ENCODE results near the gene RAB9B. TPM values are rescaled to one million over a fixed set of nuclear protein-coding genes. Genes with fewer than 3 reads are reported as not detected.

RAB9B gene
- total RNA-seq, 1 experiment from 2014 or later = 0.22 TPM

DNA sequence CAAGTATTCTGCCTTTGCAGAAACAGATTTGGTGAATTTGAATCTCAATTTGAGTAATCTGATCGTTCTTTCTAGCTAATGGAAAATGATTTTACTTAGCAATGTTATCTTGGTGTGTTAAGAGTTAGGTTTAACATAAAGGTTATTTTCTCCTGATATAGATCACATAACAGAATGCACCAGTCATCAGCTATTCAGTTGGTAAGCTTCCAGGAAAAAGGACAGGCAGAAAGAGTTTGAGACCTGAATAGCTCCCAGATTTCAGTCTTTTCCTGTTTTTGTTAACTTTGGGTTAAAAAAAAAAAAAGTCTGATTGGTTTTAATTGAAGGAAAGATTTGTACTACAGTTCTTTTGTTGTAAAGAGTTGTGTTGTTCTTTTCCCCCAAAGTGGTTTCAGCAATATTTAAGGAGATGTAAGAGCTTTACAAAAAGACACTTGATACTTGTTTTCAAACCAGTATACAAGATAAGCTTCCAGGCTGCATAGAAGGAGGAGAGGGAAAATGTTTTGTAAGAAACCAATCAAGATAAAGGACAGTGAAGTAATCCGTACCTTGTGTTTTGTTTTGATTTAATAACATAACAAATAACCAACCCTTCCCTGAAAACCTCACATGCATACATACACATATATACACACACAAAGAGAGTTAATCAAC lies 40.1 kb downstream of the RAB9B start:
- H3K4me1 Mint-ChIP-seq = no peaks in the 10 kb centered on the region

DNA sequence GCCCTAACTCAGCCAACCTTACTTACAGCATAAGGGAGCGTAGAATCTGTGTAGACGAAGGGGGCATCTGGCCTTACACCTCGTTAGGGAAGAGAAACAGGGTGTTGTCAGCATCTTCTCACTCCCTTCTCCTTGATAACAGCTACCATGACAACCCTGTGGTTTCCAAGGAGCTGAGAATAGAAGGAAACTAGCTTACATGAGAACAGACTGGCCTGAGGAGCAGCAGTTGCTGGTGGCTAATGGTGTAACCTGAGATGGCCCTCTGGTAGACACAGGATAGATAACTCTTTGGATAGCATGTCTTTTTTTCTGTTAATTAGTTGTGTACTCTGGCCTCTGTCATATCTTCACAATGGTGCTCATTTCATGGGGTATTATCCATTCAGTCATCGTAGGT lies 40.8 kb downstream of the RAB9B start:
- Mint-ChIP-seq H3K36me3 (peaks cover 28% of the 10 kb centered on the region), H3K9me3 (no peaks in the 10 kb centered on the region), H3K27me3 (ENCODE audit: low read depth) (no peaks in the 10 kb centered on the region; the same call in 1 of the 2 replicates), H3K4me1 (no peaks in the 10 kb centered on the region), H3K4me3 (no peak overlapping the region), H3K27ac (no peak overlapping the region)
- ChIA-PET POLR2A (no interaction called here), CTCF (no interaction called here)
- no peak; the same call in 1 of the 2 replicates for ATAC-seq
- no peak for TF ChIP-seq NR1H2 (CRISPR knock-in tag; IDR thresholded peaks at IDR 0.05)
- TF ChIP-seq SOX15 (CRISPR knock-in tag; IDR thresholded peaks at IDR 0.05) = no peak
- TF ChIP-seq, protein P1, sequence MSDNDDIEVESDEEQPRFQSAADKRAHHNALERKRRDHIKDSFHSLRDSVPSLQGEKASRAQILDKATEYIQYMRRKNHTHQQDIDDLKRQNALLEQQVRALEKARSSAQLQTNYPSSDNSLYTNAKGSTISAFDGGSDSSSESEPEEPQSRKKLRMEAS (CRISPR knock-in tag; IDR thresholded peaks at IDR 0.05) = no peak
- no peak for TF ChIP-seq ELF4 (CRISPR knock-in tag; IDR thresholded peaks at IDR 0.05; ENCODE audit: low read depth)
- TF ChIP-seq ZBTB21 (CRISPR knock-in tag; IDR thresholded peaks at IDR 0.05; ENCODE audit: borderline replicate concordance) = no peak
- TF ChIP-seq, protein P2, sequence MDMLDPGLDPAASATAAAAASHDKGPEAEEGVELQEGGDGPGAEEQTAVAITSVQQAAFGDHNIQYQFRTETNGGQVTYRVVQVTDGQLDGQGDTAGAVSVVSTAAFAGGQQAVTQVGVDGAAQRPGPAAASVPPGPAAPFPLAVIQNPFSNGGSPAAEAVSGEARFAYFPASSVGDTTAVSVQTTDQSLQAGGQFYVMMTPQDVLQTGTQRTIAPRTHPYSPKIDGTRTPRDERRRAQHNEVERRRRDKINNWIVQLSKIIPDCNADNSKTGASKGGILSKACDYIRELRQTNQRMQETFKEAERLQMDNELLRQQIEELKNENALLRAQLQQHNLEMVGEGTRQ (CRISPR knock-in tag; IDR thresholded peaks at IDR 0.05) = no peak
- TF ChIP-seq, protein P3, sequence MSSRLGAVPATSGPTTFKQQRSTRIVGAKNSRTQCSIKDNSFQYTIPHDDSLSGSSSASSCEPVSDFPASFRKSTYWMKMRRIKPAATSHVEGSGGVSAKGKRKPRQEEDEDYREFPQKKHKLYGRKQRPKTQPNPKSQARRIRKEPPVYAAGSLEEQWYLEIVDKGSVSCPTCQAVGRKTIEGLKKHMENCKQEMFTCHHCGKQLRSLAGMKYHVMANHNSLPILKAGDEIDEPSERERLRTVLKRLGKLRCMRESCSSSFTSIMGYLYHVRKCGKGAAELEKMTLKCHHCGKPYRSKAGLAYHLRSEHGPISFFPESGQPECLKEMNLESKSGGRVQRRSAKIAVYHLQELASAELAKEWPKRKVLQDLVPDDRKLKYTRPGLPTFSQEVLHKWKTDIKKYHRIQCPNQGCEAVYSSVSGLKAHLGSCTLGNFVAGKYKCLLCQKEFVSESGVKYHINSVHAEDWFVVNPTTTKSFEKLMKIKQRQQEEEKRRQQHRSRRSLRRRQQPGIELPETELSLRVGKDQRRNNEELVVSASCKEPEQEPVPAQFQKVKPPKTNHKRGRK (CRISPR knock-in tag; IDR thresholded peaks at IDR 0.05; ENCODE audit: borderline replicate concordance) = no peak
- TF ChIP-seq RELA (CRISPR knock-in tag; IDR thresholded peaks at IDR 0.05; ENCODE audit: borderline replicate concordance) = no peak
- no peak for TF ChIP-seq EMX1 (CRISPR knock-in tag; IDR thresholded peaks at IDR 0.05)
- no peak for TF ChIP-seq ZNF416 (CRISPR knock-in tag; IDR thresholded peaks at IDR 0.05)
- no peak for DNase-seq (ENCODE audit: low spot score)

More for the DNA sequence above, 40.1 kb downstream of the RAB9B start:
- CTCF ChIA-PET = no interaction called here
- Mint-ChIP-seq H3K9me3 (no peaks in the 10 kb centered on the region), H3K27ac (no peak overlapping the region), H3K27me3 (ENCODE audit: low read depth) (no peaks in the 10 kb centered on the region; the same call in 1 of the 2 replicates), H3K4me3 (no peak overlapping the region), H3K36me3 (peaks cover 22% of the 10 kb centered on the region)
- ATAC-seq (no peak), DNase-seq (ENCODE audit: low spot score) (no peak)
- TF ChIP-seq, protein P4, sequence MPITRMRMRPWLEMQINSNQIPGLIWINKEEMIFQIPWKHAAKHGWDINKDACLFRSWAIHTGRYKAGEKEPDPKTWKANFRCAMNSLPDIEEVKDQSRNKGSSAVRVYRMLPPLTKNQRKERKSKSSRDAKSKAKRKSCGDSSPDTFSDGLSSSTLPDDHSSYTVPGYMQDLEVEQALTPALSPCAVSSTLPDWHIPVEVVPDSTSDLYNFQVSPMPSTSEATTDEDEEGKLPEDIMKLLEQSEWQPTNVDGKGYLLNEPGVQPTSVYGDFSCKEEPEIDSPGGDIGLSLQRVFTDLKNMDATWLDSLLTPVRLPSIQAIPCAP (CRISPR knock-in tag; IDR thresholded peaks at IDR 0.05) = no peak
- TF ChIP-seq SMAD3 (CRISPR knock-in tag; IDR thresholded peaks at IDR 0.05; ENCODE audit: borderline replicate concordance) (no peak), OVOL2 (CRISPR knock-in tag; IDR thresholded peaks at IDR 0.05; ENCODE audit: borderline replicate concordance) (no peak), NFYB (CRISPR knock-in tag; conservative IDR thresholded peaks at IDR 0.05; ENCODE audit: low read depth) (no peak), ZNF263 (CRISPR knock-in tag; IDR thresholded peaks at IDR 0.05; ENCODE audit: low read depth) (no peak), ETV6 (CRISPR knock-in tag; IDR thresholded peaks at IDR 0.05) (no peak), JUN (CRISPR knock-in tag; IDR thresholded peaks at IDR 0.05) (no peak), ELF4 (CRISPR knock-in tag; IDR thresholded peaks at IDR 0.05; ENCODE audit: low read depth) (no peak), ZNF219 (CRISPR knock-in tag; IDR thresholded peaks at IDR 0.05; ENCODE audit: borderline replicate concordance) (no peak), SMAD4 (CRISPR knock-in tag; IDR thresholded peaks at IDR 0.05) (no peak), ZNF671 (CRISPR knock-in tag; IDR thresholded peaks at IDR 0.05) (no peak)
- TF ChIP-seq, protein P5, sequence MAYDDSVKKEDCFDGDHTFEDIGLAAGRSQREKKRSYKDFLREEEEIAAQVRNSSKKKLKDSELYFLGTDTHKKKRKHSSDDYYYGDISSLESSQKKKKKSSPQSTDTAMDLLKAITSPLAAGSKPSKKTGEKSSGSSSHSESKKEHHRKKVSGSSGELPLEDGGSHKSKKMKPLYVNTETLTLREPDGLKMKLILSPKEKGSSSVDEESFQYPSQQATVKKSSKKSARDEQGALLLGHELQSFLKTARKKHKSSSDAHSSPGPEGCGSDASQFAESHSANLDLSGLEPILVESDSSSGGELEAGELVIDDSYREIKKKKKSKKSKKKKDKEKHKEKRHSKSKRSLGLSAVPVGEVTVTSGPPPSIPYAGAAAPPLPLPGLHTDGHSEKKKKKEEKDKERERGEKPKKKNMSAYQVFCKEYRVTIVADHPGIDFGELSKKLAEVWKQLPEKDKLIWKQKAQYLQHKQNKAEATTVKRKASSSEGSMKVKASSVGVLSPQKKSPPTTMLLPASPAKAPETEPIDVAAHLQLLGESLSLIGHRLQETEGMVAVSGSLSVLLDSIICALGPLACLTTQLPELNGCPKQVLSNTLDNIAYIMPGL (CRISPR knock-in tag; IDR thresholded peaks at IDR 0.05) = no peak
- TF ChIP-seq, protein P6, sequence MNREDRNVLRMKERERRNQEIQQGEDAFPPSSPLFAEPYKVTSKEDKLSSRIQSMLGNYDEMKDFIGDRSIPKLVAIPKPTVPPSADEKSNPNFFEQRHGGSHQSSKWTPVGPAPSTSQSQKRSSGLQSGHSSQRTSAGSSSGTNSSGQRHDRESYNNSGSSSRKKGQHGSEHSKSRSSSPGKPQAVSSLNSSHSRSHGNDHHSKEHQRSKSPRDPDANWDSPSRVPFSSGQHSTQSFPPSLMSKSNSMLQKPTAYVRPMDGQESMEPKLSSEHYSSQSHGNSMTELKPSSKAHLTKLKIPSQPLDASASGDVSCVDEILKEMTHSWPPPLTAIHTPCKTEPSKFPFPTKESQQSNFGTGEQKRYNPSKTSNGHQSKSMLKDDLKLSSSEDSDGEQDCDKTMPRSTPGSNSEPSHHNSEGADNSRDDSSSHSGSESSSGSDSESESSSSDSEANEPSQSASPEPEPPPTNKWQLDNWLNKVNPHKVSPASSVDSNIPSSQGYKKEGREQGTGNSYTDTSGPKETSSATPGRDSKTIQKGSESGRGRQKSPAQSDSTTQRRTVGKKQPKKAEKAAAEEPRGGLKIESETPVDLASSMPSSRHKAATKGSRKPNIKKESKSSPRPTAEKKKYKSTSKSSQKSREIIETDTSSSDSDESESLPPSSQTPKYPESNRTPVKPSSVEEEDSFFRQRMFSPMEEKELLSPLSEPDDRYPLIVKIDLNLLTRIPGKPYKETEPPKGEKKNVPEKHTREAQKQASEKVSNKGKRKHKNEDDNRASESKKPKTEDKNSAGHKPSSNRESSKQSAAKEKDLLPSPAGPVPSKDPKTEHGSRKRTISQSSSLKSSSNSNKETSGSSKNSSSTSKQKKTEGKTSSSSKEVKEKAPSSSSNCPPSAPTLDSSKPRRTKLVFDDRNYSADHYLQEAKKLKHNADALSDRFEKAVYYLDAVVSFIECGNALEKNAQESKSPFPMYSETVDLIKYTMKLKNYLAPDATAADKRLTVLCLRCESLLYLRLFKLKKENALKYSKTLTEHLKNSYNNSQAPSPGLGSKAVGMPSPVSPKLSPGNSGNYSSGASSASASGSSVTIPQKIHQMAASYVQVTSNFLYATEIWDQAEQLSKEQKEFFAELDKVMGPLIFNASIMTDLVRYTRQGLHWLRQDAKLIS (CRISPR knock-in tag; IDR thresholded peaks at IDR 0.05; ENCODE audit: borderline replicate concordance) = no peak
- POLR2A ChIA-PET = no interaction called here

All from WTC11 (cell line).